Keratinocyte (primary cell): ENCODE data around the gene PDILT. TPM values are rescaled to one million over a fixed set of nuclear protein-coding genes. Genes with fewer than 3 reads are reported as not detected.

Source experiments
- DNase-seq: peaks from one replicate; pipeline ENCODE4 v3.0.0-alpha.2; 2011; ENCODE audit warnings: low read depth, missing footprints, low spot score
- FAIRE-seq: peaks from 2 replicates; lab custom pipeline; 2011; peaks lifted over from hg19 to GRCh38; lab: Jason Lieb, UNC
- H2AFZ ChIP-seq: 2 replicates; pipeline ENCODE4 v1.6.0; 2012; ENCODE audit warnings: low read length, control low read depth, inconsistent platforms; ENCODE audit not compliant: control insufficient read depth
- H3K27ac ChIP-seq: 2 replicates; pipeline ENCODE4 v1.5.1; 2011; ENCODE audit warnings: low read length; ENCODE audit not compliant: control insufficient read depth, insufficient read depth
- H3K27me3 ChIP-seq: 3 replicates; pipeline ENCODE4 v1.6.0; 2011; ENCODE audit warnings: low read length; ENCODE audit not compliant: control insufficient read depth, insufficient read depth; ENCODE audit errors: extremely low read depth
- H3K36me3 ChIP-seq, 2 experiments: 2 replicates in 1 of 2; 3 replicates in 1 of 2; pipeline ENCODE4 v1.5.1; 2011; ENCODE audit warnings: low read length in 2 of 2, mild to moderate bottlenecking in 1 of 2; ENCODE audit not compliant: control insufficient read depth in 2 of 2, insufficient read depth in 2 of 2; ENCODE audit errors: extremely low read depth in 1 of 2
- H3K4me1 ChIP-seq: 3 replicates; pipeline ENCODE4 v1.5.1; 2011; ENCODE audit warnings: low read length; ENCODE audit not compliant: control insufficient read depth, insufficient read depth; ENCODE audit errors: extremely low read depth
- H3K4me2 ChIP-seq: 3 replicates; pipeline ENCODE4 v1.6.0; 2011; ENCODE audit warnings: low read depth, low read length; ENCODE audit not compliant: control insufficient read depth, insufficient read depth; ENCODE audit errors: extremely low read depth
- H3K4me3 ChIP-seq, 3 experiments: fragments of 200-600 bp in 1 of 3; sonication (generic) in 1 of 3; 2 replicates in 2 of 3; 3 replicates in 1 of 3; pipeline ENCODE4 v1.5.1; 2011 to 2016; ENCODE audit warnings: low read length in 3 of 3, mild to moderate bottlenecking in 3 of 3, control low read depth in 2 of 3, inconsistent platforms in 1 of 3, low read depth in 1 of 3, mixed read lengths in 1 of 3, mixed run types in 1 of 3, moderate library complexity in 1 of 3; ENCODE audit not compliant: control insufficient read depth in 2 of 3, insufficient read depth in 2 of 3; ENCODE audit errors: extremely low read depth in 1 of 3
- H3K79me2 ChIP-seq: 2 replicates; pipeline ENCODE4 v1.6.0; 2012; ENCODE audit warnings: low read length; ENCODE audit not compliant: control insufficient read depth, insufficient read depth
- H3K9ac ChIP-seq: 3 replicates; pipeline ENCODE4 v1.6.0; 2011; ENCODE audit warnings: low read length; ENCODE audit not compliant: control insufficient read depth, insufficient read depth; ENCODE audit errors: extremely low read depth
- H3K9me1 ChIP-seq: 3 replicates; pipeline ENCODE4 v1.6.0; 2011; ENCODE audit warnings: low read length; ENCODE audit not compliant: control insufficient read depth, insufficient read depth; ENCODE audit errors: extremely low read depth
- H3K9me3 ChIP-seq: 2 replicates; pipeline ENCODE4 v1.5.1; 2012; ENCODE audit warnings: low read depth, low read length; ENCODE audit not compliant: control insufficient read depth
- H4K20me1 ChIP-seq: 3 replicates; pipeline ENCODE4 v1.6.0; 2011; ENCODE audit warnings: low read length; ENCODE audit not compliant: control insufficient read depth, insufficient read depth; ENCODE audit errors: extremely low read depth
- EZH2 ChIP-seq: IDR thresholded peaks from one replicate; pipeline ENCODE4 v1.6.1; 2012; ENCODE audit warnings: inconsistent platforms, mild to moderate bottlenecking, low read length, moderate library complexity
- dilution Hi-C: fragments of 300-500 bp; cut with MboI; formaldehyde crosslinking; loops from one replicate; pipeline ENCODE4 v1.7.0; 2020; ENCODE audit warnings: low sequenced_read_pairs; ENCODE audit not compliant: extremely low pct_ligation_motif_present
- polyA plus RNA-seq, 5 experiments: library from polyadenylated mRNA; depleted of rRNA in 3 of 5; stranded (reverse) in 3 of 5; stranded (forward) in 1 of 5; unstranded in 1 of 5; fragments of >200 nt; gene quantifications; 1 replicate in 1 of 5; 2 replicates in 3 of 5; 3 replicates in 1 of 5; pipeline versions ENCODE4 v1.2.1 to v1.2.3, GENCODE V29; 2011 to 2012; ENCODE audit warnings: missing spikeins in 2 of 5, low read depth in 1 of 5, low replicate concordance in 1 of 5
- TF ChIP-seq, protein P1 (sequence below), 3 experiments: IDR thresholded peaks in 1 of 3; conservative IDR thresholded peaks in 1 of 3; optimal IDR thresholded peaks in 1 of 3; 2 replicates in 2 of 3; 3 replicates in 1 of 3; pipeline versions ENCODE3 to v1.5.1; 2011; ENCODE audit warnings: low read length in 3 of 3, mild to moderate bottlenecking in 3 of 3, moderate library complexity in 2 of 3, control low read depth in 1 of 3, inconsistent platforms in 1 of 3; ENCODE audit not compliant: insufficient read depth in 2 of 3; ENCODE audit errors: extremely low read depth in 1 of 3

Gene PDILT
- polyA plus RNA-seq, 1 donor (not counting 4 experiments of a cell fraction or from before 2014, with no cell fraction given): not detected

DNA sequence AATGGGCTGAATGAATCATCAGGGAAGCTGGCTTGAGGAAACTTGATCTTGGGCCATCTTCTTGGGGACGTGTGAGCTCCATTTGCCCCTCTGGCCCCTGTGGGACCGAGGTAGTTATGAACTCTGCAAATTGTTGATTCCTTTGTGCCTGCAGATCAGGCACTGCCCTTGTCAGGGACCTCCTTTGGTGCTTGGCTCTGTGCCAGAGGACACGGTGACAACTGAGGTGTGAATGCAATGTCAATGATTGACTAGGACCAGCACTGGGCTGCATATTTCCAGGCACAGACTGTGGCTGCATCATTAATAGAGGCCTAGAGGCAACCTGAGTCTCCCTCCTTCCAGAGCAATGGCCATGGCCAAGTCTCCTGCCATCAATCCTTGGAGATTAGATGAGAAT lies 23.8 kb downstream of the PDILT start:
- dilution Hi-C loops: no loop called here
- FAIRE-seq: no peak
- no peaks in the 10 kb centered on the region for H3K9me1 ChIP-seq
- no peaks in the 10 kb centered on the region for H3K79me2 ChIP-seq
- no peaks in the 10 kb centered on the region for H3K27me3 ChIP-seq
- no peaks in the 10 kb centered on the region for H3K4me1 ChIP-seq
- no peaks in the 10 kb centered on the region for H3K36me3 ChIP-seq
- no peak overlapping the region for H3K27ac ChIP-seq
- no peak overlapping the region for H3K4me3 ChIP-seq
- DNase-seq: no peak
- no peaks in the 10 kb centered on the region for H4K20me1 ChIP-seq
- H2AFZ ChIP-seq: no peak overlapping the region
- H3K9ac ChIP-seq: no peak overlapping the region
- TF ChIP-seq, protein P1, sequence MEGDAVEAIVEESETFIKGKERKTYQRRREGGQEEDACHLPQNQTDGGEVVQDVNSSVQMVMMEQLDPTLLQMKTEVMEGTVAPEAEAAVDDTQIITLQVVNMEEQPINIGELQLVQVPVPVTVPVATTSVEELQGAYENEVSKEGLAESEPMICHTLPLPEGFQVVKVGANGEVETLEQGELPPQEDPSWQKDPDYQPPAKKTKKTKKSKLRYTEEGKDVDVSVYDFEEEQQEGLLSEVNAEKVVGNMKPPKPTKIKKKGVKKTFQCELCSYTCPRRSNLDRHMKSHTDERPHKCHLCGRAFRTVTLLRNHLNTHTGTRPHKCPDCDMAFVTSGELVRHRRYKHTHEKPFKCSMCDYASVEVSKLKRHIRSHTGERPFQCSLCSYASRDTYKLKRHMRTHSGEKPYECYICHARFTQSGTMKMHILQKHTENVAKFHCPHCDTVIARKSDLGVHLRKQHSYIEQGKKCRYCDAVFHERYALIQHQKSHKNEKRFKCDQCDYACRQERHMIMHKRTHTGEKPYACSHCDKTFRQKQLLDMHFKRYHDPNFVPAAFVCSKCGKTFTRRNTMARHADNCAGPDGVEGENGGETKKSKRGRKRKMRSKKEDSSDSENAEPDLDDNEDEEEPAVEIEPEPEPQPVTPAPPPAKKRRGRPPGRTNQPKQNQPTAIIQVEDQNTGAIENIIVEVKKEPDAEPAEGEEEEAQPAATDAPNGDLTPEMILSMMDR (optimal IDR thresholded peaks at IDR 0.05 in 1 of 3, IDR thresholded peaks at IDR 0.05 in 1 of 3, conservative IDR thresholded peaks at IDR 0.05 in 1 of 3; ENCODE audit: extremely low read depth in 1 of 3, insufficient read depth in 2 of 3, low read length in 3 of 3): no peak
- no peak for TF ChIP-seq EZH2
- no peak overlapping the region for H3K4me2 ChIP-seq
- H3K9me3 ChIP-seq: no peaks in the 10 kb centered on the region

DNA sequence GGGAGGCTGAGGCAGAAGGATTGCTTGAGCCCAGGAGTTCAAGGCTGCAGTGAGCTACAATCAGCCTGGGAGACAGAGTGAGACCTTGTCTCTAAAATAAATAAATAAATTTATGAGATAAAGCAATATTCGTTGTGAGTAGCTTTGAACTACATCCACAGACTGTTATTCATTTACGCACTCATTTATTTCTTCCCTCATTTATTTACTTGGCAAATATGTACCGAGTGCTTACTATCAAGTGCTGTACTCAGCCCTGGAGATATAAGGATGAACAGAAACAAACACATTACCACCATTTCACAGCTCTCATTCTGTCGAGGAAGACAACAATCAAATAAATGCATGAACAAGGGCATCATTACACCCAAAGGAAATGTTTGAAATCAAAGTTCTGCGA lies 27.4 kb downstream of the PDILT start:
- no peaks in the 10 kb centered on the region for H3K9me3 ChIP-seq
- dilution Hi-C loops: no loop called here

More for the DNA sequence above, 27.4 kb downstream of the PDILT start:
- H3K27me3 ChIP-seq: no peaks in the 10 kb centered on the region
- FAIRE-seq (no peak), DNase-seq (no peak)
- H3K27ac ChIP-seq: no peak overlapping the region
- H3K79me2 ChIP-seq: no peaks in the 10 kb centered on the region
- no peaks in the 10 kb centered on the region for H3K36me3 ChIP-seq
- no peak overlapping the region for H2AFZ ChIP-seq
- no peaks in the 10 kb centered on the region for H3K4me1 ChIP-seq
- H3K9ac ChIP-seq: no peak overlapping the region
- TF ChIP-seq EZH2: no peak
- TF ChIP-seq, protein P1 (optimal IDR thresholded peaks at IDR 0.05 in 1 of 3, IDR thresholded peaks at IDR 0.05 in 1 of 3, conservative IDR thresholded peaks at IDR 0.05 in 1 of 3; ENCODE audit: extremely low read depth in 1 of 3, insufficient read depth in 2 of 3, low read length in 3 of 3): no peak
- no peak overlapping the region for H3K4me3 ChIP-seq
- no peaks in the 10 kb centered on the region for H4K20me1 ChIP-seq
- no peak overlapping the region for H3K4me2 ChIP-seq
- H3K9me1 ChIP-seq: no peaks in the 10 kb centered on the region
